ENCODE measurements around the gene C20orf144. TPM values are rescaled to one million over a fixed set of nuclear protein-coding genes. Genes with fewer than 3 reads are reported as not detected.

The C20orf144 gene
- total RNA-seq, 1 donor from 2014 or later, result 0.82 TPM

DNA sequence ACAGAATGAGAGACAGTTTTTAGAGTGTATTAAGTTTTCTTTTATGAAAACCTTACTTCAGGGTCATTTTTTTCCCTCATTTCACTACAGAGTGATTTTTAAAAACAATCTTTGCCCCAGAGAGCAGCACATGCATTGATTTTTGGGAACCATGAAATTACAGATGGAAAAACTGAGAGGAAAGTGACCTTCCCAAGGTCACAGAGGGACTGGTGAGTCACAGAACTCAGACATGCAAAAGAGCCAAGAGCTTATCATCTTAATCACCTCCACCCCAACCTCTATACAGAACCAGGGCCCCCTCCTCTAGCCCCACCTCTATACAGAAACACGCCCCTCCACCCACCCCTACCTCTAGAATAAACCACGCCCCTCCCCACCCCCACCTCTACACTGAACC is 47.3 kb downstream of the C20orf144 start:
- H3K27me3 Mint-ChIP-seq, result no peaks in the 10 kb centered on the region
- H3K4me1 Mint-ChIP-seq (ENCODE audit: unreplicated experiment), result peaks cover 6% of the 10 kb centered on the region
- H3K27ac Mint-ChIP-seq, result no peak overlapping the region
- H3K9me3 Mint-ChIP-seq, result no peaks in the 10 kb centered on the region
- TF ChIP-seq, protein P1, sequence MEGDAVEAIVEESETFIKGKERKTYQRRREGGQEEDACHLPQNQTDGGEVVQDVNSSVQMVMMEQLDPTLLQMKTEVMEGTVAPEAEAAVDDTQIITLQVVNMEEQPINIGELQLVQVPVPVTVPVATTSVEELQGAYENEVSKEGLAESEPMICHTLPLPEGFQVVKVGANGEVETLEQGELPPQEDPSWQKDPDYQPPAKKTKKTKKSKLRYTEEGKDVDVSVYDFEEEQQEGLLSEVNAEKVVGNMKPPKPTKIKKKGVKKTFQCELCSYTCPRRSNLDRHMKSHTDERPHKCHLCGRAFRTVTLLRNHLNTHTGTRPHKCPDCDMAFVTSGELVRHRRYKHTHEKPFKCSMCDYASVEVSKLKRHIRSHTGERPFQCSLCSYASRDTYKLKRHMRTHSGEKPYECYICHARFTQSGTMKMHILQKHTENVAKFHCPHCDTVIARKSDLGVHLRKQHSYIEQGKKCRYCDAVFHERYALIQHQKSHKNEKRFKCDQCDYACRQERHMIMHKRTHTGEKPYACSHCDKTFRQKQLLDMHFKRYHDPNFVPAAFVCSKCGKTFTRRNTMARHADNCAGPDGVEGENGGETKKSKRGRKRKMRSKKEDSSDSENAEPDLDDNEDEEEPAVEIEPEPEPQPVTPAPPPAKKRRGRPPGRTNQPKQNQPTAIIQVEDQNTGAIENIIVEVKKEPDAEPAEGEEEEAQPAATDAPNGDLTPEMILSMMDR (conservative IDR thresholded peaks at IDR 0.05), result no peak
- H3K36me3 Mint-ChIP-seq, result no peaks in the 10 kb centered on the region
- H3K4me3 Mint-ChIP-seq, result no peak overlapping the region
- no peak for DNase-seq (ENCODE audit: extremely low spot score, unreplicated experiment)

DNA sequence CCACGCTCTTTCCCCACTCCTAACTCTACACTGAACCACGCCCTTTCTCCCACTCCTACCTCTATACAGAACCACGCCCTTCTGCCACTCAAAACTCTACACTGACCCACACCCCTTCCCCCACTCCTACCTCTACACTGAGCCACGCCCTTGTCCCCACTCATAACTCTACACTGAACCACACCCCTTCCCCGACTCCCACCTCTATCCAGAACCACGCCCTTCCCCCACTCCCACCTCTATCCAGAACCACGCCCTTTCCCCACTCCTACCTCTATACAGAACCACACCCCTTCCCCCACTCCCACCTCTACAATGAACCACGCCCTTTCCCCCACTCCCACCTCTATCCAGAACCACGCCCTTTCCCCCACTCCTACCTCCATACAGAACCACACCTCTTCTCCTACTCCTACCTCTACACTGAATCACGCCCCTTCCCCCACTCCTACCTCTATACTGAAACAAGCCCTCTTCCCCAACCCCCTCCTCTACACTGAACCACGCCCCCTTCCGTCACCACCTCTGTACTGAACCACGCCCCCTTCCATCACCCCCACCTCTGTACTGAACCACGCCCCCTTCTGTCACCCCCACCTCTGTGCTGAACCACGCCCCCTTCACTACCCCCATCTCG is 47.9 kb downstream of the C20orf144 start:
- Mint-ChIP-seq H3K9me3 (no peaks in the 10 kb centered on the region), H3K36me3 (no peaks in the 10 kb centered on the region), H3K27ac (no peak overlapping the region), H3K4me1 (ENCODE audit: unreplicated experiment) (peaks cover 6% of the 10 kb centered on the region), H3K4me3 (no peak overlapping the region), H3K27me3 (no peaks in the 10 kb centered on the region)
- no peak for DNase-seq (ENCODE audit: extremely low spot score, unreplicated experiment)
- TF ChIP-seq, protein P1 (conservative IDR thresholded peaks at IDR 0.05), result no peak

DNA sequence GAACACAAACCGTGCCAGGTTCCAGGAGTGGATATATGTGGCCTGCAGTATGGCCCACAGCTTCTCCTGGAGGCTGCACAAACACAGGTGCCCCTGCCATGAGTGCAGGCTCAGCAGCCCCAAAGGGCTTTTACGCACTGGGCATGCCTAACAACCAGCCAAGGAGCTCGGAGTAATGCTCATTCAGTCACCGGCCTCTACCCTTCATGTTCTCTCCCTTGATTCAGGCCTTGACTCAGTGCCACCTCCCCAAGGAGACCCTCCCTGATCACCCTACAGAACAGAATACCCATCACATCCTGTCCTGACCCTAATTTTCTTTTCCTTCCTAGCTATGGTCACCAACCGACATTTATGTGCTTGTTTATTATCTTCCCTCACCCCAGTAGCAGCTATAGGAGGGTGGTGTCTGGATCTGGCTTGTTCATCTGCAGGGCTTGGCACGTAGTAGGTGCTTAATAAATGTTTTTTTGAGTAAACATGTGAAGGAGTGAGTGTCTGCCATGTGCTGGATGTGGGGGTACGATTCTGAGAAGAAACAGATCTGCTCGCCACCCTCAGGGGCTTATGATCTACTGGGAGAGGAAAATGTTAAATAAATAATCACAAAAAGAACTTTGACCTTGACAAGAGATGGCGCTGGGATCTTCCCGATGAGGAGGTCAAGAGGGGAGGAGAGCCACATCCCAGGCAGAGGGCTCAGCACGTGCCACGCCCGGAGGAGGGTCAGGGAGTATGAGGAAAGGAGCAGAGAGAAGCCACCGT is 48.7 kb downstream of the C20orf144 start:
- TF ChIP-seq, protein P1 (conservative IDR thresholded peaks at IDR 0.05), result no peak
- Mint-ChIP-seq H3K36me3 (no peaks in the 10 kb centered on the region), H3K4me1 (ENCODE audit: unreplicated experiment) (peaks cover 6% of the 10 kb centered on the region), H3K27me3 (no peaks in the 10 kb centered on the region), H3K9me3 (no peaks in the 10 kb centered on the region), H3K4me3 (no peak overlapping the region), H3K27ac (no peak overlapping the region)
- no peak for DNase-seq (ENCODE audit: extremely low spot score, unreplicated experiment)

DNA sequence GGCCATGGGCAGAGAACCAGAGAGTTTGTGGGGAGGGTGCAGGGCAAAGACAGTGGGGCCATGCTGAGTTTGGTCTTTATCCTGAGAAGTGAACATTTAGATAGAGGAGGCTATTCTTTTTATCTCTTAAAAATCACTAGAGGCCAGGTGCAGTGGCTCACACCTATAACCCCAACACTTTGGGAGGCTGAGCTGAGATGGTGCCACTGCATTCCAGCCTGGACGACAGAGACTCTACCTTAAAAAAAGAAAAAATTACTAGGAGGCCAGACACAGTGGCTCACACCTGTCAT is 49.3 kb downstream of the C20orf144 start:
- Mint-ChIP-seq H3K27ac (no peak overlapping the region), H3K36me3 (no peaks in the 10 kb centered on the region), H3K9me3 (no peaks in the 10 kb centered on the region), H3K27me3 (no peaks in the 10 kb centered on the region), H3K4me3 (no peak overlapping the region), H3K4me1 (ENCODE audit: unreplicated experiment) (peaks cover 6% of the 10 kb centered on the region)
- TF ChIP-seq, protein P1 (conservative IDR thresholded peaks at IDR 0.05), result no peak
- no peak for DNase-seq (ENCODE audit: extremely low spot score, unreplicated experiment)

Other genes starting within 250 kb of the C20orf144 start
- gene SNTA1, start 218.6 kb upstream of the C20orf144 start, total RNA-seq (ENCODE audit: low replicate concordance), result 7.6 and 19.5 TPM in 2 replicates
- gene CBFA2T2, start 172.2 kb upstream of the C20orf144 start, total RNA-seq (ENCODE audit: low replicate concordance), result 39.8 and 52.3 TPM in 2 replicates
- gene ACTL10, start 4.6 kb downstream of the C20orf144 start, total RNA-seq (ENCODE audit: low replicate concordance), result 1.7 and 2.6 TPM in 2 replicates
- gene NECAB3, start 12.1 kb downstream of the C20orf144 start, total RNA-seq (ENCODE audit: low replicate concordance), result 67.4 and 68.2 TPM in 2 replicates
- gene E2F1, start 24.1 kb downstream of the C20orf144 start, total RNA-seq (ENCODE audit: low replicate concordance), result 20.7 and 32.8 TPM in 2 replicates
- 10.3 and 12.2 TPM in 2 replicates for gene PXMP4, start 58.0 kb downstream of the C20orf144 start, total RNA-seq (ENCODE audit: low replicate concordance)
- gene ZNF341, start 69.7 kb downstream of the C20orf144 start, total RNA-seq (ENCODE audit: low replicate concordance), result 4.6 and 5.8 TPM in 2 replicates
- gene CHMP4B, start 149.0 kb downstream of the C20orf144 start, total RNA-seq (ENCODE audit: low replicate concordance), result 111 and 170 TPM in 2 replicates

Measured in type B pancreatic cell (in vitro differentiated cells).